ENCODE results near the gene MBD3.

MBD3 gene

GRCh38 chr19:1556390-1557070, 36.1 kb downstream of the MBD3 start:
- DNase-seq (ENCODE audit: low spot score) = no peak
- Histone ChIP-seq H3K4me3 (no peak overlapping the region), H3K27ac (no peak overlapping the region)
- TF ChIP-seq CTCF (IDR thresholded peaks at IDR 0.05) = no peak

GRCh38 chr19:1555487-1556389, 36.9 kb downstream of the MBD3 start:
- no peak for TF ChIP-seq CTCF (IDR thresholded peaks at IDR 0.05)

GRCh38 chr19:1554968-1555367, 37.7 kb downstream of the MBD3 start:
- Histone ChIP-seq H3K27ac (no peak overlapping the region), H3K4me3 (no peak overlapping the region)
- TF ChIP-seq CTCF (IDR thresholded peaks at IDR 0.05) = no peak
- DNase-seq (ENCODE audit: low spot score) = no peak

More at GRCh38 chr19:1555487-1556389, 36.9 kb downstream of the MBD3 start:
- no peak for DNase-seq (ENCODE audit: low spot score)
- H3K27ac ChIP-seq = no peak overlapping the region
- no peak overlapping the region for H3K4me3 ChIP-seq

GRCh38 chr19:1553415-1553814, 39.2 kb downstream of the MBD3 start:
- no peak for TF ChIP-seq CTCF (IDR thresholded peaks at IDR 0.05)

GRCh38 chr19:1551068-1552040, 41.3 kb downstream of the MBD3 start:
- no peak overlapping the region for H3K4me3 ChIP-seq
- DNase-seq (ENCODE audit: low spot score) = no peak
- H3K27ac ChIP-seq = no peak overlapping the region
- no peak for TF ChIP-seq CTCF (IDR thresholded peaks at IDR 0.05)

More at GRCh38 chr19:1553415-1553814, 39.2 kb downstream of the MBD3 start:
- H3K4me3 ChIP-seq = no peak overlapping the region
- DNase-seq (ENCODE audit: low spot score) = no peak
- no peak overlapping the region for H3K27ac ChIP-seq

GRCh38 chr19:1549332-1549945, 43.2 kb downstream of the MBD3 start:
- DNase-seq (ENCODE audit: low spot score) = no peak
- TF ChIP-seq CTCF (IDR thresholded peaks at IDR 0.05) = no peak
- Histone ChIP-seq H3K4me3 (no peak overlapping the region), H3K27ac (no peak overlapping the region)
